ENCODE measurements around the gene SMAD7.

The SMAD7 gene

GRCh38 chr18:48994926-48995835, 44.4 kb upstream of the SMAD7 start:
- no peak for TF ChIP-seq CTCF (IDR thresholded peaks at IDR 0.05)
- TF ChIP-seq ZFX (IDR thresholded peaks at IDR 0.05; ENCODE audit: borderline replicate concordance): no peak
- no peak overlapping the region for H3K27ac ChIP-seq

GRCh38 chr18:48994044-48994651, 43.4 kb upstream of the SMAD7 start:
- 0 out of 2 replicates have a peak overlapping the region, but pooled peaks have one; percentile 15 for H3K27ac ChIP-seq
- TF ChIP-seq ZFX (IDR thresholded peaks at IDR 0.05; ENCODE audit: borderline replicate concordance) (no peak), CTCF (IDR thresholded peaks at IDR 0.05) (no peak)

- H3K27ac ChIP-seq: 0 out of 2 replicates have a peak overlapping the region, but pooled peaks have one; percentile 15
- TF ChIP-seq ZFX (IDR thresholded peaks at IDR 0.05; ENCODE audit: borderline replicate concordance): no peak
- no peak for TF ChIP-seq CTCF (IDR thresholded peaks at IDR 0.05)
Measured at GRCh38 chr18:48993586-48993985, 42.8 kb upstream of the SMAD7 start.

- TF ChIP-seq ZFX (IDR thresholded peaks at IDR 0.05; ENCODE audit: borderline replicate concordance): no peak
- no peak for TF ChIP-seq CTCF (IDR thresholded peaks at IDR 0.05)
- no peak overlapping the region for H3K27ac ChIP-seq
Measured at GRCh38 chr18:48992791-48993555, 42.2 kb upstream of the SMAD7 start.

GRCh38 chr18:48992133-48992532, 41.4 kb upstream of the SMAD7 start:
- no peak overlapping the region for H3K27ac ChIP-seq
- TF ChIP-seq ZFX (IDR thresholded peaks at IDR 0.05; ENCODE audit: borderline replicate concordance) (no peak), CTCF (IDR thresholded peaks at IDR 0.05) (no peak)

GRCh38 chr18:48991676-48992075, 40.9 kb upstream of the SMAD7 start:
- H3K27ac ChIP-seq: no peak overlapping the region
- TF ChIP-seq ZFX (IDR thresholded peaks at IDR 0.05; ENCODE audit: borderline replicate concordance) (no peak), CTCF (IDR thresholded peaks at IDR 0.05) (no peak)
